GM12872 (cell line): ENCODE data around the gene TMEM8B.

Source experiments
- CTCF ChIP-seq: IDR thresholded peaks from 3 replicates; pipeline ENCODE4 v1.5.1; 2011; ENCODE audit warnings: low read depth, mild to moderate bottlenecking, low read length, moderate library complexity; ENCODE audit not compliant: insufficient read depth

Gene TMEM8B

DNA sequence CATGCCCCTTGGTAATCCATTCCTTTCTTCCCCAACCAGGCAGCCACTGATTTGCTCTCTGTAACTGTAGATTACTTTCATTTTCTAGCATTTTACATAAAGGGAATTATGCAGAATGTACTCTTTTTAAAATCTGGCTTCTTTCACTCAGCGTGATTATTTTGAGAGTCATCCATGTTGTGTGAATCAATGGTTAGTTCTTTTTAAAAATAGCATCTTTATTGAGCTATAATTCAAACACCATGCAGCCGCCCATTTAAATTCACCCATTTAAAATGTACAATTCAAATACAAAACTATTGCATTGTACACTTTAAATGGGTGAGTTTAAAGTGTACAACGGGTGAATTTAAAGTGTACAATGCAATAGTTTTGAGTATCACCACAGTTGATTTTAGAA lies 43.5 kb downstream of the TMEM8B start:
- no peak for TF ChIP-seq CTCF

DNA sequence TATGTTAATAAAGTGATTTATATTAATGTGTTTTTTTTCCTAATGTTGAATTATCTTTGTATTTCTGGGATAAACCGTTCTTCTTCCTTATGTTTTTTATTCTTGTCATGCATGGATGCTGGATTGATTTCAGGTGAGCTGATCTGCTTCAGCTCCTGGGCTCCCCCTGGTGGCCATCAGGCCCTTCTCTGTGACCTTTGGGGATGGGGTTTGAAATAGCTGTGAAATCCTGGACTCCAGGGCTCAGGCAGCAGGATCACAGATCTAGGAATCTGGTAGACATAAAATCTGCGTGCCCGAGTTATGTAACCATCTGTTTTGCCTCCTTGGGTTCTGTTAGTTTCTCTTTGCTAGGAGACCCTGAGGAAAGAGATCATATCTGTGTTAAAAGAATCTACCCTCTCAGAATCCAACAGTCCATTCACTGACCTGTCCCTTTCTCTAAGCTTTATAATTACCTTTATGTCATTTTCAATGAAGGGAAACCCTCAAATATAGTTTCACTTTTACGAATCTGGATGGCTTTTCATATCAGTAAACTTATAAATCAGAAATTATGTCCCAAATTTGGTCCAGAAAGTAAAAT lies 53.3 kb downstream of the TMEM8B start:
- peak; percentile 88 for TF ChIP-seq CTCF

DNA sequence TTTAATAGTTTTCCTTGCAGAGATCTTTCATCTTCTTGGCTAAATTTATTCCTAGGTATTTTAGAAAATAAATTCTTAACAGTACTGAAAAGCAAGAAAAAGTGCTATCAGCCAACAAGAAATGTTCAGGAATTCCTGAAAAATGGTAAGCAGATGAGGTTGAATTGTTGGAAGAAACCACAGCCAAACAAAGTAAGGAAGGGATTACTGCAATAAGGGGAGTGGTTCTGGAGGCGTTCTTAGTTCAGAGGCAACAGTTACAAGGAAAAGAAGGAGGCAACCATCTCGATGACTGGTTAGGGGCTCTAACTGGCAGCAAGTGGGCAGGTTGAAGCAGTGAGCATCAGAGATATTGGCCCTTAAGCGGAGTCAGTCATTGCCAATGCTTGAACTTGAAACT lies 54.0 kb downstream of the TMEM8B start:
- no peak for TF ChIP-seq CTCF

DNA sequence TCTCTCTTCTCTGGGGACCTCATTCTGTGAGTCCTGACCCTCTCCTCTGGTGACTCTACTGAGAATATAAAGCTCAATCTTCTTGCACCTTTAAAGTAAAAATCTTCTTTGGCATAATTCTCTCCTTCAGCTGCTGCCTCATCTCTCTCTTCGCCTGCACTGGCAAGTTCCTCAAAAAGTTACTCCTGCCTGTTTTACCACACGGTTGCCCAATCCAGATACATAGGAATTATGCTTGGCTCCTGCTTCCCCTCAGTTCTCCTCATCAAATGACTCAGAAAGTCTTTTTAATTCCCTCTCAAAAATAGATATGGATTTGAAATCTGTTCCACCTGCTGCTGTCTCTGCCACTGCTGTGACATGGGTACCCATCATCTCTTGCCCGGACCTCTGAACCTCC lies 62.6 kb downstream of the TMEM8B start:
- TF ChIP-seq CTCF, result no peak

DNA sequence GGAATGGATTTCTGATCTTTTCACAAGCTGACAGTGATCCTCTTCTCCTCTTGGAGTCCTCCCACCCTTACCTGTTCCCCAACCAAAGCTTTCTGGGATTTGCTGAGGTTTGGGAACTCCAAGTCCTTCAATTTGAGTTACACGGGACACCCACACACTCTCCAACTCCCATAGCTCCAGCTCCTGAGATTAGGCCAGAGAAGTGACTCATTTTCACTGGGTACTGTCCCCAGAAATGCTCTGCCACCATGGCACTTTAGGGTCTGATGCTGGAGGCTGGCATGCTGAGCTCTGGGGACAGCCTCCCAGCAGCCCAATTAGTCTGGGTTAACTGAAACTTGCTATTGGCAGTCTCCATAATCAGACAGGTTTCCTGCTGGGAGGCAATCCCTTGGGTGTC lies 63.0 kb downstream of the TMEM8B start:
- no peak for TF ChIP-seq CTCF

- TF ChIP-seq CTCF, result no peak
These were observed 67.5 kb downstream of the TMEM8B start for GRCh38 chr9:35896570-35896969.

- TF ChIP-seq CTCF, result no peak
These were observed 69.3 kb downstream of the TMEM8B start for GRCh38 chr9:35898337-35898736.

DNA sequence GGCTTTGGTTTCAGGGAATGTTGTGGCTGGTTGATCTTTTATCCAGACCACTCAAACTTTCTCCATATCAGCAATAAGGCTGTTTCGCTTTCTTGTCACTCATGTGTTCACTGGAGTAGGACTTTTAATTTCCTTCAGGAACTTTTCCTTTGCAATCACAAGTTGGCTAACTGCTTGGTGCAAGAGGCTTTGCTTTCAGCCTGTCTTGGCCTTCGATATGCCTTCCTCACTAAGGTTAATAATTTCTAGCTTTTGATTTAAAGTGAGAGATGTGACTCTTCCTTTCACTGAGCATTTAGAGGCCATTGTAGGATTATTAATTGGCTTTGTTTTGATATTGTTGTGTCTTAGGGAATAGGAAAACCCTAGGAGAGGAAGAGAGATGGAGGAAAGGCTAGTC lies 70.0 kb downstream of the TMEM8B start:
- TF ChIP-seq CTCF, result no peak
